WERI-Rb-1 (cell line): ENCODE measurements around the gene LRRC53.

Experiments
- DNase-seq: peaks from one replicate; pipeline ENCODE4 v3.0.0-alpha.2; 2020
- H3K27ac ChIP-seq: fragments of 250-450 bp; sonication (Bioruptor Pico); 2 replicates; pipeline ENCODE4 v1.5.1; 2020; ENCODE audit warnings: mild to moderate bottlenecking, moderate library complexity
- H3K27me3 ChIP-seq: fragments of 250-450 bp; sonication (Bioruptor Pico); 2 replicates; pipeline ENCODE4 v1.5.1; 2021; ENCODE audit warnings: mild to moderate bottlenecking, low read depth, moderate library complexity; ENCODE audit not compliant: insufficient read depth, severe bottlenecking
- H3K36me3 ChIP-seq: fragments of 250-450 bp; sonication (Bioruptor Pico); 2 replicates; pipeline ENCODE4 v1.5.1; 2020; ENCODE audit warnings: mild to moderate bottlenecking, moderate library complexity
- H3K4me3 ChIP-seq: 2 replicates; pipeline ENCODE4 v1.5.1; 2011; ENCODE audit warnings: low read depth, mild to moderate bottlenecking, control low read depth, low read length
- H3K9me3 ChIP-seq: fragments of 250-450 bp; sonication (Bioruptor Pico); 2 replicates; pipeline ENCODE4 v1.5.1; 2021; ENCODE audit warnings: mild to moderate bottlenecking, moderate library complexity; ENCODE audit not compliant: severe bottlenecking
- TF ChIP-seq, protein P1 (sequence below): IDR thresholded peaks from 2 replicates; pipeline ENCODE4 v1.5.1; 2011; ENCODE audit warnings: low read depth, mild to moderate bottlenecking, control low read depth, inconsistent platforms, low read length

The LRRC53 gene

DNA sequence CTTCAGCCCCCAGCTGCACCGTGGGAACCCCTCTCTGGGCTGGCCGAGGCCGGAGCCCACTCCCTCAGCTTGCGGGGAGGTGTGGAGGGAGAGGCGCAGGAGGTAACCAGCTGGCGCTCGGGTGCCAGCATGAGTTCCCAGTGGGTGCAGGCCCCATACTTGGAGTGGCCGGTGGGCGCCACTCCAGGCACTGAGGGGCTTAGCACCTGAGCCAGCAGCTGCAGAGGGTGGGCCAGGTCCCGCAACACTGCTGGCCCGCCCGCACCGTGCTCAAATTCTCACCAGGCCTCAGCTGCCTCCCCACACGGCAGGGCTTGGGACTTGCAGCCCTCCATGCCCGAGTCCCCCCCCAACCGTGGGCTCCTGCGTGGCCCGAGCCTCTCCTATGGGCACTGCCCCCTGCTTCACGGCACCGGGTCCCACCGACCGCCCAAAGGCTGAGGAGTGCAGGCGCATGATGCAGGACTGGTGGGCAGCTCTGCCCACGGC, 47.2 kb downstream of the LRRC53 start:
- no peaks in the 10 kb centered on the region for H3K27me3 ChIP-seq
- H3K36me3 ChIP-seq: no peaks in the 10 kb centered on the region
- no peak overlapping the region for H3K4me3 ChIP-seq
- peaks cover 6% of the 10 kb centered on the region for H3K9me3 ChIP-seq
- no peak for DNase-seq
- TF ChIP-seq, protein P1, sequence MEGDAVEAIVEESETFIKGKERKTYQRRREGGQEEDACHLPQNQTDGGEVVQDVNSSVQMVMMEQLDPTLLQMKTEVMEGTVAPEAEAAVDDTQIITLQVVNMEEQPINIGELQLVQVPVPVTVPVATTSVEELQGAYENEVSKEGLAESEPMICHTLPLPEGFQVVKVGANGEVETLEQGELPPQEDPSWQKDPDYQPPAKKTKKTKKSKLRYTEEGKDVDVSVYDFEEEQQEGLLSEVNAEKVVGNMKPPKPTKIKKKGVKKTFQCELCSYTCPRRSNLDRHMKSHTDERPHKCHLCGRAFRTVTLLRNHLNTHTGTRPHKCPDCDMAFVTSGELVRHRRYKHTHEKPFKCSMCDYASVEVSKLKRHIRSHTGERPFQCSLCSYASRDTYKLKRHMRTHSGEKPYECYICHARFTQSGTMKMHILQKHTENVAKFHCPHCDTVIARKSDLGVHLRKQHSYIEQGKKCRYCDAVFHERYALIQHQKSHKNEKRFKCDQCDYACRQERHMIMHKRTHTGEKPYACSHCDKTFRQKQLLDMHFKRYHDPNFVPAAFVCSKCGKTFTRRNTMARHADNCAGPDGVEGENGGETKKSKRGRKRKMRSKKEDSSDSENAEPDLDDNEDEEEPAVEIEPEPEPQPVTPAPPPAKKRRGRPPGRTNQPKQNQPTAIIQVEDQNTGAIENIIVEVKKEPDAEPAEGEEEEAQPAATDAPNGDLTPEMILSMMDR: no peak
- H3K27ac ChIP-seq: no peak overlapping the region

DNA sequence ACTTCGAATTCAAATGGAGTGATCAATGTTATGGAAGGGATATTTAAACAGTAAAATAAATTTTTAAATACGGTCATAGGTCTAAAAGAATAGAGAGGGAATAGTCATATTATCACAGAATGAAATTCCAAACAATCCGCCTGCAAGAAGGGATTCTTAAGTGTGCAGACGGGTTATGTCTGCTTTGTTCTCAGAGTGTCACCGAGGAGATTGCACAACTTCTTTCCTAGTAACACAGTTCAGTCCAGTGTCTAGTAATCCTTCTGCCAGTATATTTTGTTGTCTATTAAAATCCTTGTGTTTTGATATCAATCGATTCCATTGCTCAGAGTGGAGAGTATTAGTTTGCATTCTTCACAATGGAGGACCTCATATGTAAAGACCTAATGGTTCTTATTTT, 48.4 kb downstream of the LRRC53 start:
- no peaks in the 10 kb centered on the region for H3K36me3 ChIP-seq
- DNase-seq: no peak
- H3K27me3 ChIP-seq: no peaks in the 10 kb centered on the region
- no peak overlapping the region for H3K27ac ChIP-seq
- H3K9me3 ChIP-seq: peaks cover 6% of the 10 kb centered on the region
- TF ChIP-seq, protein P1: no peak
- H3K4me3 ChIP-seq: no peak overlapping the region

DNA sequence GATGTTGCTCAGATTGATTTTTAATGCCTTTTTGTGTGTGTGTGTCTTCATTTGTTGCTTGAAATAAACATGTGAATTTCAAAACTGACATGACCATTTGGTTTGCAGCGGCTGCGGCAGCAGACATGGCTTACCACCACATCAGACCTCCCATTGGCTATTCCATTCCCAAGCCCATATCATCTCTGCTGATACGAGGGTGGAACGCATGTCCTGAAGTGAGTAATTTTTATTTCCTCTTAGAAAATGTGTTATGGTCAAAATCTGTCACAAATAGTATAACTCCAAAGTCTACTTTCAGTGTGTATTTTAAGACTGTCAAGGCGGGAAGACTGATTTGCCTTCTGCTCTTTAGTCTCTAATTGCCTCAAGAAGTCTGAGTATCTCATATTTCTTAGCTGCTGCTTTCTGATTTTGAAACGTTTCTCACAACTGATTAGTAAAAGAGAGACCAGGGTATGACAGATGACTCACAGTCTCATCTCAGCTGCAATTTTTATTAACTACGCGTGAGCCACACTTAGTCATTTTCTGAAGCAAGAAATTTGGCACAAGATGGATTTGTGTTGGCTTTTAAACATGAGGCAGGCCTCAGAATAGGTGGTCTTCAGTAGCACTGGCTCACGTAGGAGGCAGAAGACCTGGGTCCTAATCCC, 49.0 kb downstream of the LRRC53 start:
- DNase-seq: no peak
- no peak overlapping the region for H3K27ac ChIP-seq
- no peaks in the 10 kb centered on the region for H3K36me3 ChIP-seq
- TF ChIP-seq, protein P1: no peak
- H3K9me3 ChIP-seq: peaks cover 6% of the 10 kb centered on the region
- H3K27me3 ChIP-seq: no peaks in the 10 kb centered on the region
- no peak overlapping the region for H3K4me3 ChIP-seq

DNA sequence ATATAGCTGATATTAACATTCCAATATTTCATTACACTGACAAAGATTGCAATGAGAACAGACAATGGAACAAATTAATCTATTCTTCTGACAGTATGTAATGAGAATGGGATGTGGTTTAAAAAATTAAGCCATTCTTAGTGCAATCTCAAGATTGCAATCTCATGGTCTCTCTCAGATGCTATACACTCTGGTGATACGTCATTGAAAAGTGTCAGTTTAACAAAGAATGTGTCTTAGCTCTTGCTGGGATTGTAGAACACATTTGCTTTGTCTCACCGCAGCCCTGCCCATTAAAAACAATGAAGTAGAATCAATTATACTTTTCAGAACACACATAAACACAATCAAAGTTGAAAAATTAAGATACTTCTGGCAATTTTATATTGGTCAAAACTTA, 55.2 kb downstream of the LRRC53 start:
- TF ChIP-seq, protein P1: no peak
- Histone ChIP-seq H3K36me3 (no peaks in the 10 kb centered on the region), H3K9me3 (no peaks in the 10 kb centered on the region), H3K27ac (peak overlapping the region; percentile 18), H3K27me3 (no peaks in the 10 kb centered on the region), H3K4me3 (no peak overlapping the region)
- DNase-seq: no peak

DNA sequence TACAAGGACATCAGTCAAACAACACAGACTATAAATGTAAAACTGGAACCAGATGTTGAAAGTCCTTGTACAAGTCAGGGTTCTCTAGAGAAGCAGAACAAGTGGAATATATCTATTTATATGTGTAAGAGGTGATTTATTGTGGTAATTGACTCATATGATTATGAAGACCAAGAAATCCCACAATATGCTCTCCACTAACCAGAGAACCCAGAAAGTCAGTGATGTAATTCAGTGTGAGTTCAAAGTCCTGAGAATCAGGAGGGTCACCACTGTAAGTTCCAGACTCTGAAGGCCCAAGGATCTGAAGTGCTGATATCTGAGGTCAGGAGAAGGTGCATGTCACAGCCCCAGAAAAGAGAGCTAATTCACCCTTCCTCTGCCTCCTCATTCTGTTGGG, 57.0 kb downstream of the LRRC53 start:
- H3K36me3 ChIP-seq: no peaks in the 10 kb centered on the region
- DNase-seq: no peak
- TF ChIP-seq, protein P1: no peak
- no peaks in the 10 kb centered on the region for H3K27me3 ChIP-seq
- peaks cover 5% of the 10 kb centered on the region for H3K9me3 ChIP-seq
- H3K4me3 ChIP-seq: no peak overlapping the region
- H3K27ac ChIP-seq: peak overlapping the region; percentile 56

DNA sequence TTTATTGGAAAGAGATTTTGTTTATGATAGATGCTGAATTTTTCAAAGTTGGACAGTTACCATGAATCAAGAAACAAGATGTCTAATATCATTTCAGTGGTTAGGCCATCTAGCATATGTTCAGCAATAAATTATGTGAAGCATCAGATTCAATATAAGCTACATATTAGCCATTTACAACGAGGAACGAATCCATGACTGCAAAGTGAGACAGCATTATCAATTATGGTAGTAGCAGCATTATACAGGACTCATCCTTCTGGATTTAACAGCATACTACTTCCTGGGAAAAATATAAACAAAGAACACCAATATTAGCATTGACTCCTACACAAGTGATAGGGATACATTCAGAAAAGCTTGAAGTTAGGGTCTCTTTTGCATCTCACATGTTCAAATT, 59.1 kb downstream of the LRRC53 start:
- no peak overlapping the region for H3K4me3 ChIP-seq
- no peak for DNase-seq
- H3K27ac ChIP-seq: no peak overlapping the region
- peaks cover 5% of the 10 kb centered on the region for H3K9me3 ChIP-seq
- no peaks in the 10 kb centered on the region for H3K27me3 ChIP-seq
- TF ChIP-seq, protein P1: no peak
- no peaks in the 10 kb centered on the region for H3K36me3 ChIP-seq
